Endothelial cell (in vitro differentiated cells): ENCODE results near the gene NSUN3. TPM values are rescaled to one million over a fixed set of nuclear protein-coding genes. Genes with fewer than 3 reads are reported as not detected.

Source experiments
- DNase-seq: peaks from one replicate; pipeline ENCODE4 v3.0.0; 2021; ENCODE audit warnings: low spot score
- H3K27ac Mint-ChIP-seq: one replicate; pipeline ENCODE4 v1.8.0; 2021; ENCODE audit warnings: mixed read lengths, inconsistent platforms; ENCODE audit not compliant: unreplicated experiment
- H3K27me3 Mint-ChIP-seq: one replicate; pipeline ENCODE4 v1.8.0; 2021; ENCODE audit warnings: mild to moderate bottlenecking, moderate library complexity, mixed read lengths, inconsistent platforms; ENCODE audit not compliant: unreplicated experiment
- H3K36me3 Mint-ChIP-seq: one replicate; pipeline ENCODE4 v1.8.0; 2021; ENCODE audit warnings: mild to moderate bottlenecking, low read depth, mixed read lengths, inconsistent platforms; ENCODE audit not compliant: unreplicated experiment
- H3K4me1 Mint-ChIP-seq: one replicate; pipeline ENCODE4 v1.8.0; 2021; ENCODE audit warnings: mild to moderate bottlenecking, mixed read lengths, inconsistent platforms; ENCODE audit not compliant: unreplicated experiment
- H3K4me3 Mint-ChIP-seq: one replicate; pipeline ENCODE4 v1.8.0; 2021; ENCODE audit warnings: mild to moderate bottlenecking, mixed read lengths, inconsistent platforms; ENCODE audit not compliant: unreplicated experiment
- H3K9me3 Mint-ChIP-seq: one replicate; pipeline ENCODE4 v1.8.0; 2021; ENCODE audit warnings: mixed read lengths, inconsistent platforms; ENCODE audit not compliant: unreplicated experiment
- CTCF ChIP-seq: fragments of 200-600 bp; sonication (generic); IDR thresholded peaks from one replicate; pipeline ENCODE4 v1.5.0; 2021; ENCODE audit warnings: antibody characterized with exemption; ENCODE audit not compliant: unreplicated experiment
- total RNA-seq: library from RNA; stranded (reverse); fragmentation: NEBNext Ultra II Directional; extraction: Animal tissue kit (Norgen Biotek cat#: 25700); gene quantifications from one replicate; pipeline ENCODE4 v1.2.1, GENCODE V29; 2021; ENCODE audit not compliant: unreplicated experiment

The NSUN3 gene
- total RNA-seq, 1 donor from 2014 or later = 11.5 TPM

DNA sequence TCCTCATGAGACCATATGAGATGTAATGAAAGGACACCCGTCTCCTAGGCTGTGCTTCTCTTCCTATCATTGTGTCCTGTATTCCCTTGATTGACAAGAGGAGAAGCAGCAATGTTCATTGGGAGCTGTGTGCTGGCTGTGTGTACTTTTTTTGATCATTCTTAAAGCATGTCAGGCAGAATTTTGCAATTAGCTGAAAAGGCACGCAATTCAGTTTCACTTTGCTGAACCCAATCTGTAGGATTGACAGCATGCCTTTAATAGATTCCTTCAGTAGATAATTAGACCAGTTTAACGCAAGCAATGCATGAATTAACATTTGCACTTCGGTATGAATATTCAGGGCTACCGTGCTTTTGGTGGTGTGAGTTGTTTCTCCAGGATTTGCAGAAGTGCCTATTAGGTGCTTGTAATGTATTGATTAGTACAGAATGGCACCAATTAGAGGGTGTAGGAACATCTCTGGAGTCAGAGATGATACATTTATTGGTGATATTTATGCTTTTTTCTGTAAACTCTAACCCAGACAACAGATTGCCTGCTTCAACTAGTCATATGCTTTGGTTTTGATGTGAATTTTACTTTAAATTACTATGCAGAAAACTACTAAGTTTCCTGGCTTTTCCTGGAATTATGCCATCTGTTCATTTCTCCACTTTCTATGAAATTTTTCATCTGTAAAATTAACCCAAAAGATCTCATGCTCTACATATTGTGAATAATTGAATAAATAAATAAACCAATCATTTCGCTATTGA, 114.3 kb downstream of the NSUN3 start:
- Mint-ChIP-seq H3K27me3 (no peaks in the 10 kb centered on the region), H3K36me3 (no peaks in the 10 kb centered on the region), H3K9me3 (no peaks in the 10 kb centered on the region), H3K4me1 (no peaks in the 10 kb centered on the region), H3K27ac (no peak overlapping the region), H3K4me3 (no peak overlapping the region)
- TF ChIP-seq CTCF = no peak
- DNase-seq = no peak

Other genes starting within 250 kb of the NSUN3 start
- 19.8 TPM for gene PROS1, start 89.2 kb upstream of the NSUN3 start, total RNA-seq
- gene ARL13B, start 82.9 kb upstream of the NSUN3 start, total RNA-seq = 15.3 TPM
- gene STX19, start 34.5 kb upstream of the NSUN3 start, total RNA-seq = not detected
- gene DHFR2, start 145 bp upstream of the NSUN3 start, total RNA-seq = 1.9 TPM